ENCODE measurements around the gene CDCP1.

DNA sequence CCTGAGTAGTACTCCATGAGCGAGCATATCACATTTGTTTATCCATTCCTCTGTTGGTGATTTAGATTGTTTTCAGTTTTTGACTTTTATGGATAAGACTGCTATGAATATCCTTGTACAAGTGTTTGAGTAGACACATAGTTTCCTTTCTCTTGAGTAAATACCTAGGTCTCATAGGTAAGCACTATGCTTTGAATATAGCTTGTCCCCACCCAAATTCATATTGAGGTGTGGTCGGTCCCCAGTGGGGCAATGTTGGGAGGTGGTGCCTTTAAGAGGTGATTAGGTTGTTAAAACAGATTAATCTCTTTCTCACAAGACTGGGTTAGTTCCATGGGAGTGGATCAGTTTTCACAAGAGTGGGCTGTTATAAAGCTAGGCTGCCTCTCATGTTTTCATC lies 42.8 kb downstream of the CDCP1 start:
- no peak for TF ChIP-seq CTCF (IDR thresholded peaks at IDR 0.05)
- no peak for TF ChIP-seq POLR2A (IDR thresholded peaks at IDR 0.05)
